ENCODE results near the gene TMCO4.

GRCh38 chr1:19825298-19825697, 25.6 kb upstream of the TMCO4 start:
- TF ChIP-seq GLIS3 (CRISPR knock-in tag; IDR thresholded peaks at IDR 0.05) = no peak
- TF ChIP-seq TSHZ2 (CRISPR knock-in tag; IDR thresholded peaks at IDR 0.05) = no peak
- no peak for TF ChIP-seq RARB (CRISPR knock-in tag; IDR thresholded peaks at IDR 0.05)
- no peak for TF ChIP-seq PPARA (CRISPR knock-in tag; IDR thresholded peaks at IDR 0.05; ENCODE audit: borderline replicate concordance)
- no peak for TF ChIP-seq CSDC2 (CRISPR knock-in tag; IDR thresholded peaks at IDR 0.05)
- TF ChIP-seq CSRNP3 (CRISPR knock-in tag; IDR thresholded peaks at IDR 0.05) = no peak
- TF ChIP-seq POU6F1 (CRISPR knock-in tag; IDR thresholded peaks at IDR 0.05; ENCODE audit: borderline replicate concordance, low read depth) = no peak
- no peak for TF ChIP-seq ISL1 (CRISPR knock-in tag; IDR thresholded peaks at IDR 0.05)
- no peak for TF ChIP-seq ZFP30 (CRISPR knock-in tag; IDR thresholded peaks at IDR 0.05)
- TF ChIP-seq ARNTL (CRISPR knock-in tag; IDR thresholded peaks at IDR 0.05; ENCODE audit: borderline replicate concordance, low read depth) = no peak
- TF ChIP-seq PATZ1 (CRISPR knock-in tag; IDR thresholded peaks at IDR 0.05; ENCODE audit: borderline replicate concordance) = no peak
- no peak for TF ChIP-seq ZNF8 (CRISPR knock-in tag; IDR thresholded peaks at IDR 0.05)
